K562 (cell line): ENCODE results near the gene TBC1D17. TPM values are rescaled to one million over a fixed set of nuclear protein-coding genes. Genes with fewer than 3 reads are reported as not detected.

Source experiments
- EP400 ChIP-seq: fragments of 450-650 bp; IDR thresholded peaks from 2 replicates; pipeline ENCODE4 v1.6.1; 2017; ENCODE audit warnings: antibody characterized with exemption, mild to moderate bottlenecking, moderate library complexity
- HMGXB4 ChIP-seq: sonication (generic); formaldehyde crosslinking; IDR thresholded peaks from 2 replicates; pipeline ENCODE4 v1.8.1; 2023; ENCODE audit warnings: mild to moderate bottlenecking, missing genetic modification reagents
- MED1 ChIP-seq: sonication (generic); formaldehyde crosslinking; IDR thresholded peaks from 2 replicates; pipeline ENCODE4 v1.8.1; 2023; ENCODE audit warnings: missing genetic modification reagents, borderline replicate concordance
- NCOA6 ChIP-seq: fragments of 450-650 bp; IDR thresholded peaks from 2 replicates; pipeline ENCODE4 v1.6.1; 2017; ENCODE audit warnings: mild to moderate bottlenecking
- NFATC3 ChIP-seq: fragments of 450-650 bp; IDR thresholded peaks from 2 replicates; pipeline ENCODE4 v1.6.1; 2017; ENCODE audit warnings: mild to moderate bottlenecking
- POLR2AphosphoS2 ChIP-seq: IDR thresholded peaks from 2 replicates; pipeline ENCODE4 v1.6.1; 2012; ENCODE audit warnings: low read length, improper control_type of control experiment
- SIN3A ChIP-seq, 2 experiments: fragments of 150-350 bp in 1 of 2; IDR thresholded peaks; 2 replicates each; pipeline ENCODE4 v1.6.1; 2011 to 2016; ENCODE audit warnings: borderline replicate concordance in 2 of 2, low read depth in 2 of 2, low read length in 2 of 2, mild to moderate bottlenecking in 2 of 2, moderate library complexity in 2 of 2; ENCODE audit not compliant: control insufficient read depth in 1 of 2
- SMARCA4 ChIP-seq: fragments of 450-650 bp; IDR thresholded peaks from 2 replicates; pipeline ENCODE4 v1.6.1; 2016
- SMARCB1 ChIP-seq: IDR thresholded peaks from 2 replicates; pipeline ENCODE4 v1.6.1; 2011; ENCODE audit warnings: improper control_type of control experiment, low read depth; ENCODE audit not compliant: insufficient read length
- SPI1 ChIP-seq: IDR thresholded peaks from 2 replicates; pipeline ENCODE4 v1.6.1; 2011; ENCODE audit warnings: low read depth, low read length, control low read depth, borderline replicate concordance
- TCF7 ChIP-seq: sonication (generic); IDR thresholded peaks from 2 replicates; pipeline ENCODE4 v1.6.1; 2016; ENCODE audit warnings: antibody characterized with exemption, borderline replicate concordance
- TEAD1 ChIP-seq, 2 experiments: fragments of 450-650 bp in 1 of 2; sonication (generic) in 1 of 2; formaldehyde crosslinking; IDR thresholded peaks; 2 replicates each; pipeline versions ENCODE4 v1.4.0 to v1.8.0; 2020 to 2022; ENCODE audit warnings: mild to moderate bottlenecking in 2 of 2, missing genetic modification reagents in 1 of 2
- TSC22D4 ChIP-seq: fragments of 450-650 bp; IDR thresholded peaks from 2 replicates; pipeline ENCODE4 v1.6.1; 2016; ENCODE audit warnings: missing genetic modification characterization, missing biosample characterization, control low read depth
- ZNF324 ChIP-seq: fragments of 250-450 bp; sonication (Bioruptor Pico); IDR thresholded peaks from 2 replicates; pipeline ENCODE4 v1.4.0; 2020; ENCODE audit warnings: mild to moderate bottlenecking
- polyA plus RNA-seq, 8 experiments: library from polyadenylated mRNA; depleted of rRNA in 4 of 8; stranded (reverse) in 5 of 8; unstranded in 3 of 8; fragments of >200 nt; fragmentation: Nextera tagmentation in 2 of 8; fragmentation: Illumina TruSeq in 1 of 8; extraction: Ambion mirVana in 2 of 8; extraction: Trizol in 1 of 8; gene quantifications; 2 replicates each; pipeline versions ENCODE4 v1.2.1 to v1.2.3, GENCODE V29; 2011 to 2014; ENCODE audit warnings: inconsistent platforms in 1 of 8, missing spikeins in 1 of 8
- total RNA-seq, 7 experiments: library from RNA; depleted of rRNA in 6 of 7; stranded (reverse); fragments of >200 nt in 6 of 7; fragmentation: Illumina TruSeq in 2 of 7; extraction: Trizol in 2 of 7; gene quantifications; 2 replicates each; pipeline versions ENCODE4 v1.2.1 to v1.2.3, GENCODE V29; 2011 to 2021; ENCODE audit warnings: low replicate concordance in 1 of 7
- TF ChIP-seq, protein P1 (sequence below): fragments of 450-650 bp; IDR thresholded peaks from 2 replicates; pipeline ENCODE4 v1.6.1; 2017; ENCODE audit warnings: antibody characterized with exemption, mild to moderate bottlenecking
- TF ChIP-seq, protein P2 (sequence below): sonication (generic); formaldehyde crosslinking; IDR thresholded peaks from 2 replicates; pipeline ENCODE4 v1.8.0; 2023; ENCODE audit warnings: missing genetic modification reagents, mild to moderate bottlenecking, borderline replicate concordance

TBC1D17 gene
- total and polyA plus RNA-seq, 9 of the 15 experiments (the other 6 are each of a cell fraction or from before 2014, with no cell fraction given), result 0.42 to 16.0 (median 3.8) TPM

DNA sequence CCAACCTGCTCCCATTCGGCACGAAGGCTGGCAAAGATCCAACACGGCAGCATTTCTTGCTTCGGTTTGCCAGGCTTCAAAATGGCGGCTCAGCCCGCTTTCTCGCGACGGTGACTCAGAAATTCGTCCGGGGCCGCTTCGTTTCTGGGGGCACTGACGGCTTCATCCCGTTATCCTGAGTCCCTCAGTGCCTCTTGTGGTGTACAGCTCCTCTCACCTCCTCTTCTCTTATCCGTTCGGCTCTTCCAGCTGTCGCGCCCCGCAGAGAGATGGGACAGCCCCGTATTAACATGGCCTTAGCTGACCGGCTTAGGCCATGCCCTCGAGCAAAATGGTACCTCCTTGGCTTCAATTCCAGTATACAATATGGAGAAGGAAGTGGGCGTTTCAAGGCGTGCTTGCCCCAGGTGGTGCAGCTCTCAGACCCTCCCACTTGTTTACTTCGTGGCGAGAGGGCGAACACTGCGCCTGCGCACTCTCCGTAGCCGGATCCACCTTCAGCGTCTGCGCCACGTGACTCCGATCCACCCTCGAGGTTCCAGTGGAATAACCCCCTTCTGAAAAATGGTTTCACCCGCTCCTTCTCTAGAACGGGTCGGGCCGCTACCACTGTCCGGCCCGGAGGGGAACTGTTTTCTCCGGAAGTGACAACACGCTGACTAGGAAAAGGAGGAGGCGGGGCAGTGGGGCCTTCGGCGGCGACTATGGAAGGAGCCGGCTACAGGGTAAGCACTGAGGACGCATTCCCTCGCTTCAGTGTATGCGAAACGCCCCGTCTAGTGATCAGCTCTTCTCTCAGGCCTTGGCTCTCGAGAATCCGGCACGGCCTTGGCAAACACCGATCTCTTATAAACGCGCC lies at the start of gene TBC1D17, which contains the start of gene AKT1S1 (continued):
- TF ChIP-seq HMGXB4 (CRISPR knock-in tag) (no peak), SPI1 (peak; percentile 79), ZNF324 (CRISPR knock-in tag) (no peak), TSC22D4 (tag) (no peak), TCF7 (no peak), NCOA6 (no peak), SMARCB1 (no peak), EP400 (peak; percentile 94), NFATC3 (no peak; the same call in 1 of the 2 replicates), TEAD1 (CRISPR knock-in tag; IDR thresholded peaks at IDR 0.05) (peak in 1 of 2 experiments; percentile 15; a peak in 1 of 4 replicates), MED1 (CRISPR knock-in tag) (no peak), SIN3A (IDR thresholded peaks at IDR 0.05; ENCODE audit: borderline replicate concordance in 2 of 2, control insufficient read depth in 1 of 2, low read depth in 2 of 2, low read length in 2 of 2) (peak in 1 of 2 experiments; percentile 64; a peak in 2 of 4 replicates), POLR2AphosphoS2 (peak; percentile 46; the same call in 1 of the 2 replicates), SMARCA4 (0 out of 2 replicates have a peak, but pooled peaks have one; percentile 13)
- TF ChIP-seq, protein P1, sequence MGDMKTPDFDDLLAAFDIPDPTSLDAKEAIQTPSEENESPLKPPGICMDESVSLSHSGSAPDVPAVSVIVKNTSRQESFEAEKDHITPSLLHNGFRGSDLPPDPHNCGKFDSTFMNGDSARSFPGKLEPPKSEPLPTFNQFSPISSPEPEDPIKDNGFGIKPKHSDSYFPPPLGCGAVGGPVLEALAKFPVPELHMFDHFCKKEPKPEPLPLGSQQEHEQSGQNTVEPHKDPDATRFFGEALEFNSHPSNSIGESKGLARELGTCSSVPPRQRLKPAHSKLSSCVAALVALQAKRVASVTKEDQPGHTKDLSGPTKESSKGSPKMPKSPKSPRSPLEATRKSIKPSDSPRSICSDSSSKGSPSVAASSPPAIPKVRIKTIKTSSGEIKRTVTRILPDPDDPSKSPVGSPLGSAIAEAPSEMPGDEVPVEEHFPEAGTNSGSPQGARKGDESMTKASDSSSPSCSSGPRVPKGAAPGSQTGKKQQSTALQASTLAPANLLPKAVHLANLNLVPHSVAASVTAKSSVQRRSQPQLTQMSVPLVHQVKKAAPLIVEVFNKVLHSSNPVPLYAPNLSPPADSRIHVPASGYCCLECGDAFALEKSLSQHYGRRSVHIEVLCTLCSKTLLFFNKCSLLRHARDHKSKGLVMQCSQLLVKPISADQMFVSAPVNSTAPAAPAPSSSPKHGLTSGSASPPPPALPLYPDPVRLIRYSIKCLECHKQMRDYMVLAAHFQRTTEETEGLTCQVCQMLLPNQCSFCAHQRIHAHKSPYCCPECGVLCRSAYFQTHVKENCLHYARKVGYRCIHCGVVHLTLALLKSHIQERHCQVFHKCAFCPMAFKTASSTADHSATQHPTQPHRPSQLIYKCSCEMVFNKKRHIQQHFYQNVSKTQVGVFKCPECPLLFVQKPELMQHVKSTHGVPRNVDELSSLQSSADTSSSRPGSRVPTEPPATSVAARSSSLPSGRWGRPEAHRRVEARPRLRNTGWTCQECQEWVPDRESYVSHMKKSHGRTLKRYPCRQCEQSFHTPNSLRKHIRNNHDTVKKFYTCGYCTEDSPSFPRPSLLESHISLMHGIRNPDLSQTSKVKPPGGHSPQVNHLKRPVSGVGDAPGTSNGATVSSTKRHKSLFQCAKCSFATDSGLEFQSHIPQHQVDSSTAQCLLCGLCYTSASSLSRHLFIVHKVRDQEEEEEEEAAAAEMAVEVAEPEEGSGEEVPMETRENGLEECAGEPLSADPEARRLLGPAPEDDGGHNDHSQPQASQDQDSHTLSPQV, result no peak
- TF ChIP-seq, protein P2, sequence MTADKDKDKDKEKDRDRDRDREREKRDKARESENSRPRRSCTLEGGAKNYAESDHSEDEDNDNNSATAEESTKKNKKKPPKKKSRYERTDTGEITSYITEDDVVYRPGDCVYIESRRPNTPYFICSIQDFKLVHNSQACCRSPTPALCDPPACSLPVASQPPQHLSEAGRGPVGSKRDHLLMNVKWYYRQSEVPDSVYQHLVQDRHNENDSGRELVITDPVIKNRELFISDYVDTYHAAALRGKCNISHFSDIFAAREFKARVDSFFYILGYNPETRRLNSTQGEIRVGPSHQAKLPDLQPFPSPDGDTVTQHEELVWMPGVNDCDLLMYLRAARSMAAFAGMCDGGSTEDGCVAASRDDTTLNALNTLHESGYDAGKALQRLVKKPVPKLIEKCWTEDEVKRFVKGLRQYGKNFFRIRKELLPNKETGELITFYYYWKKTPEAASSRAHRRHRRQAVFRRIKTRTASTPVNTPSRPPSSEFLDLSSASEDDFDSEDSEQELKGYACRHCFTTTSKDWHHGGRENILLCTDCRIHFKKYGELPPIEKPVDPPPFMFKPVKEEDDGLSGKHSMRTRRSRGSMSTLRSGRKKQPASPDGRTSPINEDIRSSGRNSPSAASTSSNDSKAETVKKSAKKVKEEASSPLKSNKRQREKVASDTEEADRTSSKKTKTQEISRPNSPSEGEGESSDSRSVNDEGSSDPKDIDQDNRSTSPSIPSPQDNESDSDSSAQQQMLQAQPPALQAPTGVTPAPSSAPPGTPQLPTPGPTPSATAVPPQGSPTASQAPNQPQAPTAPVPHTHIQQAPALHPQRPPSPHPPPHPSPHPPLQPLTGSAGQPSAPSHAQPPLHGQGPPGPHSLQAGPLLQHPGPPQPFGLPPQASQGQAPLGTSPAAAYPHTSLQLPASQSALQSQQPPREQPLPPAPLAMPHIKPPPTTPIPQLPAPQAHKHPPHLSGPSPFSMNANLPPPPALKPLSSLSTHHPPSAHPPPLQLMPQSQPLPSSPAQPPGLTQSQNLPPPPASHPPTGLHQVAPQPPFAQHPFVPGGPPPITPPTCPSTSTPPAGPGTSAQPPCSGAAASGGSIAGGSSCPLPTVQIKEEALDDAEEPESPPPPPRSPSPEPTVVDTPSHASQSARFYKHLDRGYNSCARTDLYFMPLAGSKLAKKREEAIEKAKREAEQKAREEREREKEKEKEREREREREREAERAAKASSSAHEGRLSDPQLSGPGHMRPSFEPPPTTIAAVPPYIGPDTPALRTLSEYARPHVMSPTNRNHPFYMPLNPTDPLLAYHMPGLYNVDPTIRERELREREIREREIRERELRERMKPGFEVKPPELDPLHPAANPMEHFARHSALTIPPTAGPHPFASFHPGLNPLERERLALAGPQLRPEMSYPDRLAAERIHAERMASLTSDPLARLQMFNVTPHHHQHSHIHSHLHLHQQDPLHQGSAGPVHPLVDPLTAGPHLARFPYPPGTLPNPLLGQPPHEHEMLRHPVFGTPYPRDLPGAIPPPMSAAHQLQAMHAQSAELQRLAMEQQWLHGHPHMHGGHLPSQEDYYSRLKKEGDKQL (CRISPR knock-in tag), result no peak
